ENCODE results near the gene OR2S2.
"Not testable (repeated sequence)": the region's sequence is repeated elsewhere in the genome, so short reads cannot be mapped to it uniquely, and the experiment has no call there.

The OR2S2 gene, protein sequence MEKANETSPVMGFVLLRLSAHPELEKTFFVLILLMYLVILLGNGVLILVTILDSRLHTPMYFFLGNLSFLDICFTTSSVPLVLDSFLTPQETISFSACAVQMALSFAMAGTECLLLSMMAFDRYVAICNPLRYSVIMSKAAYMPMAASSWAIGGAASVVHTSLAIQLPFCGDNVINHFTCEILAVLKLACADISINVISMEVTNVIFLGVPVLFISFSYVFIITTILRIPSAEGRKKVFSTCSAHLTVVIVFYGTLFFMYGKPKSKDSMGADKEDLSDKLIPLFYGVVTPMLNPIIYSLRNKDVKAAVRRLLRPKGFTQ

DNA sequence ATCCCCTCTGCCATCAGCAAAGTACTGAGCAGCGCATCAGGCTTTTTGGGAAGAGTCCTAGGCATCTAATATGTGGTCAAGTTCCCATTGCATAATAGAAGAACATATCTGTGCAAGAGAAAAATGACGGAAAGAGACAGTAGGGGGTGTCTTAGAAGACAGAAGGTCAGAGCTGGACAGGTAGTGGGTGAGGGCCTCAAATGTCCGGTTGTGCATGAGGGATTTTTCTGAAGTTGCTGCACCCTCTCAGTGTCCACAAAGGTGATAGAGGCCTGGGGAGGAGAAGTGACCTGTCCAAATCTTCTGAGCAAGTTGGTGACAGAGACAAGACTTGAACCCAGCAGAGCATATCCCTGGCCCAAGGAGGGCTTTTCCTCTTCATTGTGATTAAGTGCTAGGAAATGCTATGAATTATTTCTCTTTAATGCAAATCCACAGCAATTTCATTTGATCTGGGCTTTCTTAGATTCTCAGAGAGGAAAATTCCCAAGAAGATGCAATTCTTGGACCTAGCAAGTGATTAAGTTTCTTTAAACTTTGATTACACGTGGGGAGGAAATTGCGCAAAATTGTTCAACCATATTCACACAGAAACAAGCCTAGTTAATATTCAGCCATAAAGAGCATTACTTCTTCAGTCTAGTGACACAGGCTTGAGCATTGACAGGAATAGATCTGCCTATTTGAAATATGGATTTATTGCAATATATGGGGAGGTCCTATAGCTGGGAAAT, at the start of gene OR2S2:
Gene OR2S2, minus strand, starts transcription at position 51 of the 734 bp plus-strand sequence. CDS start 56 bp downstream, outside the sequence.
- no peak for DNase-seq

DNA sequence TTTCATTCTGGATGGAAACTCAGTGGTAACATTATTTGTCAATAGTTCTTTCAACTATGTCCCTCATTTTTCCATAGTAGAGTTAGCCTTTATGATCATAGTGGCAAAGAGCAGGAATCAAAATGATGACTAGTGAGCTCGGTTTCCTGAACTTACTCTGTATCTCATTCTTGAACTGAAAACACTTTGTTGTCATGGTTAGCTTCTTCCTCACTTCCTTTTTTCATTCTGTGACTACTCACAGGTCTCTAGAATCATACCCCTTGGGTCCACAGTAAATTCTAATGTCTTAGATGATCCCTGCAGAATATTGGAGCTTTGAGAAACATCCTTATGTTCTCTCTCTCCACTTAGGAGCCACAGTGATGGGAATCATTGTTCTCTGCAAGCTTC, 49.4 kb upstream of the OR2S2 start:
- DNase-seq: no peak

DNA sequence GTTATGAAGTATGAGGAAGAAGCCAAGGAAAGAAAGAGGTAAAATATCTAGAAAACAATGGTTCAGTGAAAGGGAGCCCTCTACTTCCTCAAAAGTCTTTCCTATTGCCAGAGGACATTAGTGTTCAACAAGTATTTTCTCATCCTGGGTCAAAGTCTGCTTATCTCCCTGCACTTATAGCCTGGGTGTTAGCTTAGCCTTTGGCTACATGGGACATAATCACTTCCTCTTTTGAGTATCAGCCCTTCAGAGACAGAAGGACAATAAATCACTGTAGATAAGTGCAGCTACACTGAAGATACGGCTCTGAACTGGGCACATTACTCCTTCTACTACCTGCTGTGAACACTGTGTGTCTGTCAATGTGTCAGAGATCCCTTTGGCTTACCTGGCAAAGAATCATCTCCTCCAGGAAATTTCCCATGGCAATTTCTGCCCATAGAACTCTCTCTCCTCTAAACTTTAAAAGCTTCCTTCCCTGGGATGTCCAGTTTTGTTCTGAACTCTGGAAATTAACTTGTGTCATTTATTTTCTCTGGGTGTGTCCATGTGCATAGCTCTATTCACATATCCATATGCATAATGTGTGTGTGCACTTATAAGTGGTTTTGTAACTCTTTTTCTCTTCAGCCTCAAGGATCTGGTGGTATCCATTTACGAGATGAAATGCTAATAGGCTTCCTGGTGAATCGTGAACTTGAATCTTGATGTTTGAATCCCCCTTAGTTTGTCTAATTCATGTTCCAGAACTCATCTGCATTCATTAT, 48.8 kb upstream of the OR2S2 start:
- no peak for DNase-seq

DNA sequence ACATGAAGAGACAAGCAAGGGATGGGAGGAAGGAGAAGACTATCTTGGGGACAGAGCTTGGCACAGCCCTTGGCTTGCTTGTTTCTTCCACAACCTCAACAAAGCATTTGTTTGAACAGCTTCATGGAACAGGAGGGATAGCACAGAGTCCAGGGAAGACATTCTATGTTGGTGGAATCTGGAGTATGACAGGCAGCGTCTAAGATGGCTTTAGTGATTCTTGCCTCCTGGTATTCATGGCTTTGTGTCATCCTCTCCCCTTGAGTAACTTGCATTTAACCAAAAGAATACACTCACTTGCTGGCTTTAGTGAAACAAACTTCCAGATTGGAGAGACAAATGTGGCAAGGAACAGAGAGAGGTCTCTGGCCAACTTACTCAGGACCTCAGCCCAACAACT, 47.9 kb upstream of the OR2S2 start:
- no peak for DNase-seq

DNA sequence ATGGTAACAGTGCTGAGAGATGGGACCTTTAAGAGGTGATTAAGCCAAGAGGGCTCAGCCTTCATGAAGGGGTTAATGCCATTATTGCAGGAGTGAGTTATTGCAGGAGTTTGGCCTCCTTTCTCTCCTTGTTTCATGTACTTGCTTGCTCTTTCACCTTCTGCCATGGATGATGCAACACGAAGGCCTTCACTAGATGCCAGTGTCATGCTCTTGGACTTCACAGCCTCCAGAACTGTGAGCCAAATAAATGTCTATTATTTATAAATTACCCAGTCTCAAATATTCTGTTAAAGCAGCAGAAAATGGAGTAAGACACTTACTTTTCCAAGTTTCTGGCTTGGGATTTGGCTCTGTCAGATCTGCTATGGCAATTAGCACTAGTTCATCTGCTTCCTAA, 40.4 kb upstream of the OR2S2 start:
- DNase-seq: no peak

DNA sequence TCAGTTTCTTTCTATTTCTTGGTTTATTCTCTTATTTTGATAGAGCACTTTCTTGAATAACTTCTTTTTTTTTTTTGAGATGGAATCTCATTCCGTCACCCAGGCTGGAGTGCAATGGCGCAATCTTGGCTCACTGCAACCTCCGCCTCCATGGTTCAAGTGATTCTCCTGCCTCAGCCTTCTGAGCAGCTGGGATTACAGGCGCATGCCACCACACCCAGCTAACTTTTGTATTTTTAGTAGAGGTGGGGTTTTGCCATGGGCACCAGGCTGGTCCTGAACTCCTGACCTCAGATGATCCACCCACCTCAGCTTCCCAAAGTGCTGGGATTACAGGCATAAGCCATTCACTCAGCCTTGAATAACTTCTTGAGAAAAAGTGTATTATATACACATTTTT, 39.1 kb upstream of the OR2S2 start:
- DNase-seq: not testable (repeated sequence)

DNA sequence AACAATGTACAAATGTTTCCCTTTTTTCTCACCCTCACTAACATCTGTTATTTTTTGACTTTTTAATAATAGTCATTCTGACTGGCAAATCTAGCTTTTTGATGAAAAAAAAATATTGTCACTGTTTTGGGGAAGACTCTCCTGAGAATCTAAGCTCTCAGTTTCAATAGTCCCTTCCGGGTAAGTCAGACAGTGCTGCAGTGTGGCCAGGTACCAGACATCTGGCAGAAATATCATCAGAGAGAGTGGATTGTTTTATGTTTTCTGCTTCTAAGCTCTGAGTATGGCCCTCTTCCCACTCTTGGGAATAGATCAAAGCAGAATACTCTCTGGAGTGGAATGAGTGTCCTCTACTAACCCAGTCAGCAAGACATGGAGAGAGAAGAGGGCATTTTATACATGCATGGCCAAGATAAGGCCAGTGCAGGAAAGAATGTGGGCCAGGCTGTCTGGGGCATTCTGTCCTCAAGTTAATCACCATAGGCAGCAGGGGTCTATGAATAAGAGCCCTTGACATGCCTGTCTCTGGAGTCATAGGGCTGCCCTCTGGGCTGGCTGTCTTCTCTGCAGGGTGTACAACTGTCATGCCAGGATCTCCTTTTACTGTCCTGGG, 38.5 kb upstream of the OR2S2 start:
- no peak for DNase-seq

DNA sequence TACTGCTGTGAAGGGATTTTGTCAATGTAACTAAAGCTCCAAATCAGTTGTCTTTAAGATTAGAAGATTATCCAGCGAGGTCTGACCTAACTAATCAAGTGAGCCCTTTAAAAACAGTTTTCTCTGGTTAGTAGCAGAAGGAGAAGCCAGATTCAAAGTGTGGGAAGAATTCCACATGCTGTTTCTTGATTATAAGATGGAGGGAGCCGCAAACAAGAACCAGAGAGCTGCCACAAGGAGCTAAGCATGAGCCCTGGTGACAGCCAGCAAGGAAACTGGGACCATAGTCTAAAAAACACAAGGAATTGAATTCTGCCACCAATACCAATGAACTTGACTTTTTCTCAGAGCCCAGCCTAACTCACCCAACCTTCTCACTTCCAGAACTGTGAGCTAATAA, 37.0 kb upstream of the OR2S2 start:
- DNase-seq: no peak

DNA sequence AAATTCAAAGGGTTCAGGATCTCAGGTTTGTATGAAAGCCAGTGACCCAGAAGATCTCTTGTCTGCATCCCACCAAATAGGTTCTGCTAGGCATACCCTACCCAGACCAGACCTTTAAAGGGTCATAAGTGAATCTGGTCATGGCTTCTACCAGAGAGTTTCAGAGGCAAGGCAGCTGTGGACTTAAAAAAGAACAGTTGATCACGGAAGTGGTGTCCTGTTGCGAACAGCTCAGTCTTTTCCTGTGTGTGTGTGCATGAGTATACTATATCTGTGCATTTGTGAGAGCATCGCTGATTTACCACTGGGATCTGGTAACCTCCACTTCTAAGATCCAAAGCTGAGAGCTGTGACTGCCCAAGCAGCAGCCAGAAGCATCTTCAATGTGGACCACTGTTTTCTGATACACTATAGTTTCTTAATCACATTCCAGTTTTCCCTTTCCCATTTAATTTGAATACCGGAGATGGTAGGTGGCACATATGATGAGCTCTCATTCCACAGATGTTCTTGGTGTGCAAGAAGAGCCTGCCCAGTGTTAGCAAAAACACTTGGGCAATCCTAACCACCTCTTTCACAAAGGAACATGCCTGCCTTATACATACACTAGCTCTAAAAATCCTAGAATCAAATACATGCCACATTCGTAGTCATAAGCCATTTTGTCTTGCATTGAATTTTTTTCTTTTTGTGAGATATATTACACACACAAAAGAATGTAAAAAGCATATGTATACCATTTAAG, 36.2 kb upstream of the OR2S2 start:
- DNase-seq: no peak

DNA sequence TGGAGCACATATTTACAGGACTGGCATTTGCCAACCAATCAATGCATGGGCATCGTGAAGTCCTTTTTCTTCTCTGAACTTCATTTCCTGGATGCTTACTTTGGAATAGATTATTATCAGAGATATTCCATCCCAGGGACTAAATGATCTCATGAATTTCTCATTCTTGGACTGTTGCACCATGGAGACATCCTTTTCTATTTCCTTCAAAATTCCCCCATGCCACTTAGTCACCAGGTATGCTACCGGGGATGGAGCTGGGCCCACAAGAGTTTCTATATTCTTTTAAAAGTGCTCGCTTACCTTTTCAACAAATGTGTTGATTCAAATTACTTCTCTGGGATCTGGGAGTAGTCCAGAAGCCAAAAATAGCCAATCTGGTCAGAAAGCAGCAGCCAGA, 35.2 kb upstream of the OR2S2 start:
- DNase-seq: not testable (repeated sequence)

DNA sequence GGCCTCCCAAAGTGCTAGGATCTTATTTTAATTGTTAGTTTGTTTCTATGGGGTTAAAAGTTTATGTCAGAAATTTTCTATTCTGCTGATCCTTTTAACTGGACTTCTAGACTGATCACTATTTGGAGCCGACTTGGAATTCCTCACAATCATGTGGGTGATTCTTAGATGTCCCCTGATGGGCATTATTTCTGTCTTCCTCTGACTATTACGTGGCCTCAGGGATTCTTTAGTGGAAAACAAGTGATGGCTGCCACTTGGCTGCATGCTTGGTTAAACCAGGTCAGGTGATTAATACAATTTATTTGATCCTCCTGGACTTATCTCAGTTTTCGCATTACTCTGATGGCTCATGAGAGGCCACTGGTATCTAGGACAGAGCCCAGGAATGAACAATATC, 32.2 kb upstream of the OR2S2 start:
- no peak for DNase-seq

DNA sequence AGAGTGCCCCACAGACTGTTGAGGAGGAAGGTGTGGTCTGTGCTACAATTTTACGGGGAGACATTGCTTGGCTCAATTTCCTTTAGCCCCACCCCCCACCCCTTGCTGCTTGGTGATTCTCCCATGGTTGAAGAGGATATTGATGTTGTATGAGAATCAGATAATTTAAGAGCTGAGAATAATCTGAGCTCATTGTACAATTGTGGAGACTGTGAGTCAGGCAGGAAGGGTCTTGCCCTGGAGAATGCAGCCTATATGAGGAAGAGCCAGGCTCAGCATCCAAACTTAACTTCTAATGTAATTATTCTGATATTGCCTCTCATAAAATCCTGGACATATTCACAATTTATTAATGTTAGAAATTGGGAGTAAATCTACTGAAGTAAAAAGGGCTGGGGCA, 26.1 kb upstream of the OR2S2 start:
- no peak for DNase-seq

DNA sequence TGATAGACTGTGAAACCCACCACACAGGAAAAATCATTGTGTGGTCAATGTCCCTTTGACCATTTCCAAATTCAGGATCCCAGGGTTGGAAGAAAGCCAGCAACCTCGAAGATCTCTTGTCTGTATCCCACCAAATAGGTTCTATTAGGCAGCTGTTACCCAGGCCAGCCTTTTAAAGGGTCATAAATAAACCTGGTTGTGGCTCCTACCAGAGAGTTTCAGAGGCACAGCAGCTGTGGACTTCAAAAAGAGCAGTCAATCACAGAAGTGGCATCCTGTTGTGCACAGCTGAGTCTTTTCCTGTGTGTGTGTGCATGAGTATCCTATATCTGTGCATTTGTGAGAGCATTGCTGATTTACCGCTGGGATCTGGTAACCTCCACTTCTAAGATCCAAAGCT, 23.7 kb upstream of the OR2S2 start:
- no peak for DNase-seq

DNA sequence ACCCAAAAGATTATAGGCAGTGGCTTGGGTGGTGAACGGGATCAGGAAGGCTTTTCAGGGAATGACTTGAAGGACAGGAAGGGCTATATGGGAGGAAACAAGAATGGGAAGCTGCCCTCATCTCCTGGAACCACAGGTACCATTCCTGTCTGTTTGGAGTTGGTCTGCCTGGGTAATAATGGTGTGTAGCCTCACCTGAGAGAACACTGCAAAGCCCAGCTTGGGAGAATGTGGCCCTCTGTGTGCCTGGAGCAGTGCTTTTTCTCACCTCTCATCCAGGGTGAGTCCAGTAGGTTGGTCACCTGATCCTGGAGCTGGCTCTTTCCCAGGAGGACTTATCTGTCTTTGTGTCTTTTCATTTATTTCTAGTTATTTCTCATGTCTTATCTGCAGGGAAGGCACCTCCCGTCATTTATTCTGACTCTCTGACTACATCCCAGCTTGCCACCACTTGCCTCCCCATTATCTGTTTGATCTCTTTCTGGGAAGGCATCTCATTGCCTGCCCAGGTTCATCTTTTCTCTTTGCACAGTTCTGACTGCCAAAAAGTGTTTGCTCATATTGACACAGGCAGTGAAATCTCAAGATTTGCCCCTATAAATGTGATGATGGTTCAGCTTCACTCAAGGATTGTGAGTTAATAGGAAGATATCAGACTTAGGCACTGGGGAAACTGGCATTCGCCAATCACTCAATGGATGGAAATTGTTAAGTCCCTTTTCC, 22.5 kb upstream of the OR2S2 start:
- DNase-seq: no peak

DNA sequence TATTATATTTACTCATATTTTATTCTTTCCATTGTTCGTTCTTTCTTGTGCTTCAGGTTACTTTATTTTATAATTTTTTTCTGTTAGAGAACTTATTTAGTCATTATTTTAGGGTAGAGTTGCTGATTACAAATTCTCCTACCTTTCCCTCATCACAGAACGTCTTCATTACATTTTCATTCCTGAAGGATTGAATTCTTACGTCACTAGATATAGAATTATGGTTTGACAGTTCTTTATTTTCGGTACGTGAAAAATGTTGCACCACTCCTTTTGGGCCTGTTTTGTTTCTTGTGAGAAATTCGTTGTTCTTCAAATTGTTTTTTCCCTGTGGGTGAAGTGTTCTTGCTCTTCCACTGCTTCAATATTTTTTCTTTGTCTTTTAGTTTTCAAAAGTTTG, 20.8 kb upstream of the OR2S2 start:
- no peak for DNase-seq

DNA sequence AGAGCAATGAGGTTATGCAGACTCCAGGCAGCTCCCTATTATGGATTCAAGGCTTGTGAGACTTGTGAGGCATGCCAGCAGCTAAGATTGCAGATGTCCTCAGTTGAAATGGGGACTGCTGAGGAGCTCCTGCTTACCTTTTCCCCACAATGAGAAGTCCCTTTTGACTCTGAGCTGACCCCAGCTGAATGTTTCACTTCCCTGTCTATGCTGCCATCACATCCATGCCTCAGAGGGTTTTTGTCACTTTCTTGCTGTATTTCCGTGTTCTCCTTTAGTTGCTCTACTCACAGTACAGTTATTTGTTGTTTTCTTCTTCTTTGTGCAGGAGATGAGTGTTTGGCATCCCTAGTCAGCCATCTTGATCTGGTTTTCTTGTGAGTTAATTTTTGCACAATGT, 18.8 kb upstream of the OR2S2 start:
- no peak for DNase-seq

DNA sequence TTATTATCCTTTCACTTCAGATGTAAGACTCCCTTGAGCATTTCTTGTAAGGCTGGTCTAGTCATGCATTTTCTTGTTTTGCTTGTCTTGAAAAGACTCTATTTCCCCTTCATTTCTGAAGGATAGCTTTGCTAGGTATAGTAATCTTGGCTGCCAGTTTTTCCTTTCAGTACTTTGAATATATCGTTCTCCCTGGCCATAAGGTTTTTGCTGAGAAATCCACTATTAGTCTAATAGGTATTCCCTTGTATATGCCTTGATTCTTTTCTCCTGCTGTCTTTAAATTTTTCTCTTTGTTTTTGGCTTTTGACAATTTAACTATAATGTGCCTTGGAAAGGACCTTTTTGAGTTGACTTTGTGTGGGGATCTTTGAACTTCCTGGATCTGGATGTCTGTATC, 16.8 kb upstream of the OR2S2 start:
- DNase-seq: no peak

DNA sequence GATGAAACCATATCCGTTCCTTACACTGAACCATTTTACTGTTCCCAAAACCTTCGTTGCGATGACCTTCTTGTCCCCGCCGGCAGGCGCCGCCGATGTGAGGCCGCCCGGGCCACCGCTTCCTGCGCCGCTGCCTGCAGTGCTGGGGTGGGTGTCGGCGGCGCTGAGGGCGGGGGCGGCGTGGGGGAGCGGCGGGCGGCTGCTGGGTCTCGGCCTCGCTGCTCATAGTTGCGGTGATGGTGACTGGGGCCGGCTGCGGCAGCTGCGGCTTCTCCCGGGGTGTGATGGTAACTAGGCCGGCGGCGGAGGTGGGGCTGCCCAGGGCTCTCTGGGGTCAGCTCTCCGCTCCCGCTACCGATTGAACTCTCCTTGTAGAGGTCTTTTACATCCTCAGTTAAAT, 14.1 kb upstream of the OR2S2 start:
- no peak for DNase-seq

DNA sequence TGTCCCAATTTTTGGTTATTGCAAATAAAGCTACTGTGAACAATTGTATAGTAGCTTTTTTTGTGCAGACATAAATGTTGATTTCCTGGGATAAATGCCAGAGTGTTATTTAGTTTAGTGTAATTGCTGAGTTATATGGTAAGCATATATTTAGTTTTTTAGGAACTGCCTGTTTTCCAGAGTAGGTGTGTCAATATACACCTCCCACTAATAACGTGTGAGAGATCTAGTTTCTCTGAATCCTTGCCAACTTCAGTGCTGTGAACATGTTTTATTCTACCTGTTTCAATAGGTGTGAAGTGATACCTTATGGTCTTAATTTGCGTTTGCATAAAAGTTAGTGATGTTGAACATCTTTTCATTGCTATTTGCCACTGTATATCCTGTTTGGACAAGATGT, 9.1 kb upstream of the OR2S2 start:
- DNase-seq: peak; percentile 18

DNA sequence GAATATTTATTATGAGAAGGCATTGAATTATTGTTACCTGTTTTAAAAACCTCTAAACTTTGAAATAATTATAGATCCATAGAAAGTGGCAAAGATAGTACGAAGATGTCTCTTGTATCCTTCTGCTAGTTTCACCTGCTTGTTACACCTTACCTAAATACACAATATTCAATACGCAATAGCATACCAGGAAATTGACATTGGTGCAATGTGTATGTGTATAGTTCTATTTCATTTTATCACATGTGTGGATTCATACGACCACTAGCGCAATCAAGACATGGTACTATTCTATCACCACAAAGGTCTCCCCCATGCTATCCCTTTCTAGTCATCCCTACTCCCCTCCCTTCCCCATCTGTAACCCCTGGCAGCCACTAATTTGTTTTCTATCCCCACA, 8.5 kb upstream of the OR2S2 start:
- no peak for DNase-seq

DNA sequence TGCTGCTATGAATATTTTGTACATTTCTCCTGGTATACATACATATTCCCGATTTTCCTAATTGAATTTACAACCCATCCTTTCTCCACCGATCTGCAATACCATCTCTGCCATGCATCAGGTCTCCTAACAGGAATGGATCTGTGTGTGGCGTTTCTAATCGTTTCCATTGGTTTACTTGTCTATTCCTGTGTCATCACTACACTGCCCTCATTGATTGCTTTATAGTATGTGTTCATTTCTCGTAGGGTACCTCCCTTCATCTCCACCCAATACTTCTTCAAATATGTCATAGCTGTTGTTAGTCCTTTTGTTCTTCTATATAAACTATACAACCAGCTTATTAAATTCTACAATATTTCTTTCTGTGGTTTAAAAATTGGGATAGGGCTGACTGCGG, 7.1 kb upstream of the OR2S2 start:
- DNase-seq: no peak

All from NCI-H345 (cell line).